ENCODE measurements around the gene KRTAP10-7. TPM values are rescaled to one million over a fixed set of nuclear protein-coding genes. Genes with fewer than 3 reads are reported as not detected.

The KRTAP10-7 gene
- total RNA-seq, 2 experiments from 2014 or later: not detected

- Histone ChIP-seq H3K9me3 (ENCODE audit: low read length) (peaks cover 10% of the 10 kb centered on the region; the same call in 1 of the 2 replicates), H3K4me1 (ENCODE audit: insufficient read depth, low read length, poor library complexity, severe bottlenecking) (no peaks in the 10 kb centered on the region), H3K36me3 (ENCODE audit: insufficient read depth, low read length) (no peaks in the 10 kb centered on the region), H3K79me2 (ENCODE audit: insufficient read depth, low read depth, low read length) (no peaks in the 10 kb centered on the region), H2AFZ (ENCODE audit: low read length) (no peak overlapping the region), H3K4me2 (ENCODE audit: low read length) (no peak overlapping the region), H3K4me3 (ENCODE audit: low read depth, low read length, poor library complexity, severe bottlenecking) (no peak overlapping the region), H4K20me1 (ENCODE audit: insufficient read depth, low read length) (no peaks in the 10 kb centered on the region), H3K9me2 (ENCODE audit: insufficient read depth, low read length) (no peaks in the 10 kb centered on the region), H3K27ac (ENCODE audit: low read depth, low read length, poor library complexity, severe bottlenecking) (no peak overlapping the region)
- POLR2A ChIA-PET: no interaction called here
- BruUV-seq (replicated peaks): no TSS peak
- TF ChIP-seq EZH2phosphoT487 (IDR thresholded peaks at IDR 0.05; ENCODE audit: borderline replicate concordance, low read depth, low read length) (no peak), CTCF (conservative IDR thresholded peaks at IDR 0.05; ENCODE audit: low read length) (no peak)
- CTCF ChIA-PET (ENCODE audit: unreplicated experiment): no interaction called here
- no peak for DNase-seq (ENCODE audit: low spot score)
- intact Hi-C loops (cut with micrococcal nuclease; ENCODE audit: unreplicated experiment): no loop called here
Measured at GRCh38 chr21:44583800-44584147, 16.6 kb upstream of the KRTAP10-7 start.

- Histone ChIP-seq H2AFZ (ENCODE audit: low read length) (no peak overlapping the region), H3K4me1 (ENCODE audit: insufficient read depth, low read length, poor library complexity, severe bottlenecking) (no peaks in the 10 kb centered on the region), H3K9me3 (ENCODE audit: low read length) (peaks cover 10% of the 10 kb centered on the region; the same call in 1 of the 2 replicates), H4K20me1 (ENCODE audit: insufficient read depth, low read length) (no peaks in the 10 kb centered on the region), H3K4me3 (ENCODE audit: low read depth, low read length, poor library complexity, severe bottlenecking) (no peak overlapping the region), H3K79me2 (ENCODE audit: insufficient read depth, low read depth, low read length) (no peaks in the 10 kb centered on the region), H3K36me3 (ENCODE audit: insufficient read depth, low read length) (no peaks in the 10 kb centered on the region), H3K4me2 (ENCODE audit: low read length) (no peak overlapping the region), H3K9me2 (ENCODE audit: insufficient read depth, low read length) (no peaks in the 10 kb centered on the region), H3K27ac (ENCODE audit: low read depth, low read length, poor library complexity, severe bottlenecking) (no peak overlapping the region)
- POLR2A ChIA-PET: no interaction called here
- intact Hi-C loops (cut with micrococcal nuclease; ENCODE audit: unreplicated experiment): no loop called here
- no peak for TF ChIP-seq CTCF (conservative IDR thresholded peaks at IDR 0.05; ENCODE audit: low read length)
- no peak for TF ChIP-seq EZH2phosphoT487 (IDR thresholded peaks at IDR 0.05; ENCODE audit: borderline replicate concordance, low read depth, low read length)
- CTCF ChIA-PET (ENCODE audit: unreplicated experiment): no interaction called here
- BruUV-seq (replicated peaks): no TSS peak
- DNase-seq (ENCODE audit: low spot score): no peak
Measured at GRCh38 chr21:44585892-44586291, 14.5 kb upstream of the KRTAP10-7 start.

DNA sequence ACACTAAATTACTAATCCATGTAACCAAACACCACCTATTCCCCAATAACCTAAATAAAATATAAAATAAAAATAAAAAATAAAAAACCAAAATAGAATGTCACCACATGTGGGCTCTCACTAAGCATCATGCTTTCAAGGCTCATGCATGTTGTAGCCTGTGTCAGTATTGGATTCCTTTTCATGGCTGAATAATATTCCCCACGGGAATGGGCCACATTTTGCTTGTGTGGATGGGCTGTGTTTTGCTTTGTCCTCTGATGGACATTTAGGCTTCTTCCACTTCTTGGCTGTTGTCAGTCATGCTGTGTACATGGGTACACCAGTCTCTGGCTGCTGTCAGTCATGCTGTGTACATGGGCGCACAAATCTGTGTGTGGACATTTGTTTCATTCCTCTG, 11.3 kb upstream of the KRTAP10-7 start:
- no peaks in the 10 kb centered on the region for H3K36me3 ChIP-seq (ENCODE audit: insufficient read depth, low read length)
- no peaks in the 10 kb centered on the region for H3K79me2 ChIP-seq (ENCODE audit: insufficient read depth, low read depth, low read length)
- intact Hi-C loops (cut with micrococcal nuclease; ENCODE audit: unreplicated experiment): no loop called here
- no peaks in the 10 kb centered on the region for H3K4me1 ChIP-seq (ENCODE audit: insufficient read depth, low read length, poor library complexity, severe bottlenecking)
- H3K27ac ChIP-seq (ENCODE audit: low read depth, low read length, poor library complexity, severe bottlenecking): no peak overlapping the region
- no peak for DNase-seq (ENCODE audit: low spot score)
- BruUV-seq (replicated peaks): no TSS peak
- no peak for TF ChIP-seq EZH2phosphoT487 (IDR thresholded peaks at IDR 0.05; ENCODE audit: borderline replicate concordance, low read depth, low read length)
- no peak for TF ChIP-seq CTCF (conservative IDR thresholded peaks at IDR 0.05; ENCODE audit: low read length)
- H4K20me1 ChIP-seq (ENCODE audit: insufficient read depth, low read length): no peaks in the 10 kb centered on the region
- no peaks in the 10 kb centered on the region for H3K9me3 ChIP-seq (ENCODE audit: low read length)
- no peak overlapping the region for H3K4me2 ChIP-seq (ENCODE audit: low read length)
- no peaks in the 10 kb centered on the region for H3K9me2 ChIP-seq (ENCODE audit: insufficient read depth, low read length)
- H2AFZ ChIP-seq (ENCODE audit: low read length): no peak overlapping the region
- CTCF ChIA-PET (ENCODE audit: unreplicated experiment): no interaction called here
- H3K4me3 ChIP-seq (ENCODE audit: low read depth, low read length, poor library complexity, severe bottlenecking): no peak overlapping the region
- POLR2A ChIA-PET: no interaction called here
